ENCODE results near the gene LRRC53. TPM values are rescaled to one million over a fixed set of nuclear protein-coding genes. Genes with fewer than 3 reads are reported as not detected.

LRRC53 gene
- polyA plus RNA-seq, 1 donor (not counting 4 experiments of a cell fraction or from before 2014, with no cell fraction given) = not detected

DNA sequence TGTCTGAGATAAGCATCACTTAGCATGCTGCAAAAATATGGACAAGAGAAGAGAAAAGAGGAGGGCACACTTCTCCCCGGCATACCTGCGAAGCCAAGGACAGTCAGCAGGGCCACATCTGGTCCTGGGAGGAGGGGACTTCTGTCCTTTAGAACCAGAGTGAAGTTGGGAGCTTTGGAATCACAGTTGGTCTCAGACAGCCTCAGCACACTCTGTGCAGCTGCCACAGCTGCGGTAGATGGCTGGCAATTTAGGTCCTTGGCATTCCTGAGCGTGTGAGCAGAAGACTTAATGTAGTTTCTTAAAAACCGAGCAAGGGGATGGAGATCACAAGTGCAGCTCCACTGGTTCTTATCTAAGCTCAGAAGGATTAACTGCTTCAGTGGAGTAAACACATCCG, 32.3 kb downstream of the LRRC53 start:
- Histone ChIP-seq H3K27me3 (ENCODE audit: control insufficient read depth, extremely low read depth, insufficient read depth, low read length) (no peaks in the 10 kb centered on the region), H3K9me1 (ENCODE audit: control insufficient read depth, extremely low read depth, insufficient read depth, low read length) (no peaks in the 10 kb centered on the region), H4K20me1 (ENCODE audit: control insufficient read depth, extremely low read depth, insufficient read depth, low read length) (no peaks in the 10 kb centered on the region), H3K4me1 (ENCODE audit: control insufficient read depth, extremely low read depth, insufficient read depth, low read length) (no peaks in the 10 kb centered on the region), H3K4me2 (ENCODE audit: control insufficient read depth, extremely low read depth, insufficient read depth, low read depth, low read length) (no peak overlapping the region), H3K36me3 (ENCODE audit: control insufficient read depth in 2 of 2, extremely low read depth in 1 of 2, insufficient read depth in 2 of 2, low read length in 2 of 2) (no peaks in the 10 kb centered on the region), H3K79me2 (ENCODE audit: control insufficient read depth, insufficient read depth, low read length) (no peaks in the 10 kb centered on the region), H3K27ac (ENCODE audit: control insufficient read depth, insufficient read depth, low read length) (no peak overlapping the region), H2AFZ (ENCODE audit: control insufficient read depth, low read length) (no peak overlapping the region), H3K4me3 (ENCODE audit: control insufficient read depth in 2 of 3, extremely low read depth in 1 of 3, insufficient read depth in 2 of 3, low read depth in 1 of 3, low read length in 3 of 3) (no peak overlapping the region), H3K9me3 (ENCODE audit: control insufficient read depth, low read depth, low read length) (no peaks in the 10 kb centered on the region), H3K9ac (ENCODE audit: control insufficient read depth, extremely low read depth, insufficient read depth, low read length) (no peak overlapping the region)
- TF ChIP-seq, protein P1, sequence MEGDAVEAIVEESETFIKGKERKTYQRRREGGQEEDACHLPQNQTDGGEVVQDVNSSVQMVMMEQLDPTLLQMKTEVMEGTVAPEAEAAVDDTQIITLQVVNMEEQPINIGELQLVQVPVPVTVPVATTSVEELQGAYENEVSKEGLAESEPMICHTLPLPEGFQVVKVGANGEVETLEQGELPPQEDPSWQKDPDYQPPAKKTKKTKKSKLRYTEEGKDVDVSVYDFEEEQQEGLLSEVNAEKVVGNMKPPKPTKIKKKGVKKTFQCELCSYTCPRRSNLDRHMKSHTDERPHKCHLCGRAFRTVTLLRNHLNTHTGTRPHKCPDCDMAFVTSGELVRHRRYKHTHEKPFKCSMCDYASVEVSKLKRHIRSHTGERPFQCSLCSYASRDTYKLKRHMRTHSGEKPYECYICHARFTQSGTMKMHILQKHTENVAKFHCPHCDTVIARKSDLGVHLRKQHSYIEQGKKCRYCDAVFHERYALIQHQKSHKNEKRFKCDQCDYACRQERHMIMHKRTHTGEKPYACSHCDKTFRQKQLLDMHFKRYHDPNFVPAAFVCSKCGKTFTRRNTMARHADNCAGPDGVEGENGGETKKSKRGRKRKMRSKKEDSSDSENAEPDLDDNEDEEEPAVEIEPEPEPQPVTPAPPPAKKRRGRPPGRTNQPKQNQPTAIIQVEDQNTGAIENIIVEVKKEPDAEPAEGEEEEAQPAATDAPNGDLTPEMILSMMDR (optimal IDR thresholded peaks at IDR 0.05 in 1 of 3, IDR thresholded peaks at IDR 0.05 in 1 of 3, conservative IDR thresholded peaks at IDR 0.05 in 1 of 3; ENCODE audit: extremely low read depth in 1 of 3, insufficient read depth in 2 of 3, low read length in 3 of 3) = no peak
- TF ChIP-seq EZH2 (IDR thresholded peaks at IDR 0.05; ENCODE audit: low read length) = no peak
- FAIRE-seq (no peak), DNase-seq (ENCODE audit: low read depth, low spot score) (no peak)
- dilution Hi-C loops (cut with MboI; ENCODE audit: extremely low pct_ligation_motif_present, low sequenced_read_pairs) = no loop called here

DNA sequence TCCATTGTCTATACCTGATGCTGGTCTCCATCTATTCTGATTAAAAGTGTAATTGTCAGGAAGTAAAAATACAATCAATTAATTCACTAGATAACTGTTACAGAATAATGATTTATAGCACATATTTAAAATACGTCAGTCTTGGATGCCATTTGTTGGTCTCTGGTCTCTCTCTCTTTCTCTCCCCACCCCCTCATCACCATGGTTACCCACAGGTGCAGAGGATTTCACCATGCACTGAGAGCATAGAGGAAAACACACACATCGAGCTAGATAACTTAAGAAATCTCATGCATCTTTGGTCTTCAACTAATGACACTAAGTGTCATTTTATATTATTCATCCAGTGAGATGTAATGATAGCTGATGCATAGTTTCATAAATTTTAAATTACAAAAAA, 33.4 kb downstream of the LRRC53 start:
- Histone ChIP-seq H4K20me1 (ENCODE audit: control insufficient read depth, extremely low read depth, insufficient read depth, low read length) (no peaks in the 10 kb centered on the region), H3K4me1 (ENCODE audit: control insufficient read depth, extremely low read depth, insufficient read depth, low read length) (no peaks in the 10 kb centered on the region), H3K36me3 (ENCODE audit: control insufficient read depth in 2 of 2, extremely low read depth in 1 of 2, insufficient read depth in 2 of 2, low read length in 2 of 2) (no peaks in the 10 kb centered on the region), H3K27me3 (ENCODE audit: control insufficient read depth, extremely low read depth, insufficient read depth, low read length) (no peaks in the 10 kb centered on the region), H3K4me2 (ENCODE audit: control insufficient read depth, extremely low read depth, insufficient read depth, low read depth, low read length) (no peak overlapping the region), H3K4me3 (ENCODE audit: control insufficient read depth in 2 of 3, extremely low read depth in 1 of 3, insufficient read depth in 2 of 3, low read depth in 1 of 3, low read length in 3 of 3) (no peak overlapping the region), H3K27ac (ENCODE audit: control insufficient read depth, insufficient read depth, low read length) (no peak overlapping the region), H3K9ac (ENCODE audit: control insufficient read depth, extremely low read depth, insufficient read depth, low read length) (no peak overlapping the region), H3K9me1 (ENCODE audit: control insufficient read depth, extremely low read depth, insufficient read depth, low read length) (no peaks in the 10 kb centered on the region), H2AFZ (ENCODE audit: control insufficient read depth, low read length) (no peak overlapping the region), H3K79me2 (ENCODE audit: control insufficient read depth, insufficient read depth, low read length) (no peaks in the 10 kb centered on the region), H3K9me3 (ENCODE audit: control insufficient read depth, low read depth, low read length) (no peaks in the 10 kb centered on the region)
- dilution Hi-C loops (cut with MboI; ENCODE audit: extremely low pct_ligation_motif_present, low sequenced_read_pairs) = no loop called here
- no peak for TF ChIP-seq EZH2 (IDR thresholded peaks at IDR 0.05; ENCODE audit: low read length)
- TF ChIP-seq, protein P1 (optimal IDR thresholded peaks at IDR 0.05 in 1 of 3, IDR thresholded peaks at IDR 0.05 in 1 of 3, conservative IDR thresholded peaks at IDR 0.05 in 1 of 3; ENCODE audit: extremely low read depth in 1 of 3, insufficient read depth in 2 of 3, low read length in 3 of 3) = no peak
- FAIRE-seq = no peak
- DNase-seq (ENCODE audit: low read depth, low spot score) = no peak
